22Rv1 (cell line): ENCODE data around the gene ACSM2A.
"Not testable (repeated sequence)": the region's sequence is repeated elsewhere in the genome, so short reads cannot be mapped to it uniquely, and the experiment has no call there.

Source experiments
- CTCF ChIP-seq: fragments of 450-650 bp; IDR thresholded peaks from 2 replicates; pipeline ENCODE4 v1.5.1; 2017; ENCODE audit warnings: mild to moderate bottlenecking
- ZFX ChIP-seq: fragments of 450-650 bp; IDR thresholded peaks from 2 replicates; pipeline ENCODE4 v1.6.1; 2017; ENCODE audit warnings: antibody characterized with exemption, borderline replicate concordance

GRCh38 chr16:20469930-20470329 is 18.6 kb downstream of the ACSM2A start:
- TF ChIP-seq CTCF, ZFX: not testable (repeated sequence)
